Measurements from ENCODE around the gene DISC1. TPM values are rescaled to one million over a fixed set of nuclear protein-coding genes. Genes with fewer than 3 reads are reported as not detected.

Gene DISC1
- total RNA-seq, 1 experiment from 2014 or later, result 1.8 TPM

GRCh38 chr1:232047473-232047872, 420.9 kb downstream of the DISC1 start:
- no peaks in the 10 kb centered on the region for H3K4me1 ChIP-seq (ENCODE audit: control insufficient read depth in 1 of 2, insufficient read depth in 2 of 2, low read length in 2 of 2)
- no peaks in the 10 kb centered on the region for H3K36me3 ChIP-seq (ENCODE audit: control insufficient read depth in 1 of 2, insufficient read depth in 2 of 2, low read length in 2 of 2)
- no peak overlapping the region for H3K4me3 ChIP-seq (replicated peaks in 1 of 2; ENCODE audit: low read depth in 1 of 2, low read length in 2 of 2)
- no peak overlapping the region for H3K27ac ChIP-seq (ENCODE audit: low read depth, low read length)
- no peak overlapping the region for H2AFZ ChIP-seq (ENCODE audit: low read depth, low read length, poor library complexity, severe bottlenecking)
- no peak overlapping the region for H3K9ac ChIP-seq (ENCODE audit: low read length)
- no peak overlapping the region for H3K4me2 ChIP-seq (ENCODE audit: low read length)
- no peaks in the 10 kb centered on the region for H3K9me3 ChIP-seq (ENCODE audit: control insufficient read depth in 1 of 2, insufficient read depth in 1 of 2, low read depth in 1 of 2, low read length in 2 of 2)
- DNase-seq (ENCODE audit: low read depth, low spot score) (peak; percentile 13), ATAC-seq (peak; percentile 62)
- ChIA-PET CTCF (interaction anchor here (1.1 kb wide), 3 partner anchors 179 to 582 kb away, joined by 3 to 6 read pairs (median 3); partner anchors contain the start of gene SIPA1L2), RAD21 (ENCODE audit: low non-redundant PET in 1 of 2, low total read pairs in 2 of 2, uncharacterized antibody in 2 of 2, unreplicated experiment in 2 of 2) (no interaction called here), POLR2A (no interaction called here)
- peaks cover 12% of the 10 kb centered on the region for H3K27me3 ChIP-seq (ENCODE audit: insufficient read depth, low read length)
- no peaks in the 10 kb centered on the region for H3K9me2 ChIP-seq (ENCODE audit: insufficient read depth)
- TF ChIP-seq EZH2phosphoT487 (IDR thresholded peaks at IDR 0.05; ENCODE audit: borderline replicate concordance), result no peak
- TF ChIP-seq CTCF (IDR thresholded peaks at IDR 0.05 in 2 of 3, conservative IDR thresholded peaks at IDR 0.05 in 1 of 3; ENCODE audit: borderline replicate concordance in 1 of 3, insufficient read depth in 1 of 3, low read depth in 2 of 3, low read length in 2 of 3), result peak in 2 of 3 experiments; percentile 39 to 50; a peak in 4 of 6 replicates
- no peak for TF ChIP-seq ZNF274 (IDR thresholded peaks at IDR 0.05; ENCODE audit: low read depth, low read length)
- peak; percentile 48 for TF ChIP-seq RAD21 (IDR thresholded peaks at IDR 0.05; ENCODE audit: low read depth)
- intact Hi-C loops (cut with micrococcal nuclease), result loop anchor here (5.0 kb wide), 2 partner anchors 580 to 1105 kb away; no protein-coding TSS in a partner anchor
- no peaks in the 10 kb centered on the region for H4K20me1 ChIP-seq (ENCODE audit: insufficient read depth)
- no TSS peak for BruUV-seq (replicated peaks)
- H3K79me2 ChIP-seq (ENCODE audit: insufficient read depth, low read length), result no peaks in the 10 kb centered on the region

GRCh38 chr1:232048481-232048880, 421.9 kb downstream of the DISC1 start:
- Histone ChIP-seq H3K79me2 (ENCODE audit: insufficient read depth, low read length) (no peaks in the 10 kb centered on the region), H3K9me3 (ENCODE audit: control insufficient read depth in 1 of 2, insufficient read depth in 1 of 2, low read depth in 1 of 2, low read length in 2 of 2) (no peaks in the 10 kb centered on the region), H4K20me1 (ENCODE audit: insufficient read depth) (no peaks in the 10 kb centered on the region), H3K4me2 (ENCODE audit: low read length) (no peak overlapping the region), H3K27me3 (ENCODE audit: insufficient read depth, low read length) (peaks cover 12% of the 10 kb centered on the region), H2AFZ (ENCODE audit: low read depth, low read length, poor library complexity, severe bottlenecking) (no peak overlapping the region), H3K27ac (ENCODE audit: low read depth, low read length) (no peak overlapping the region), H3K4me3 (replicated peaks in 1 of 2; ENCODE audit: low read depth in 1 of 2, low read length in 2 of 2) (no peak overlapping the region), H3K36me3 (ENCODE audit: control insufficient read depth in 1 of 2, insufficient read depth in 2 of 2, low read length in 2 of 2) (no peaks in the 10 kb centered on the region), H3K9ac (ENCODE audit: low read length) (no peak overlapping the region), H3K9me2 (ENCODE audit: insufficient read depth) (no peaks in the 10 kb centered on the region), H3K4me1 (ENCODE audit: control insufficient read depth in 1 of 2, insufficient read depth in 2 of 2, low read length in 2 of 2) (no peaks in the 10 kb centered on the region)
- ChIA-PET CTCF (no interaction called here), RAD21 (ENCODE audit: low non-redundant PET in 1 of 2, low total read pairs in 2 of 2, uncharacterized antibody in 2 of 2, unreplicated experiment in 2 of 2) (no interaction called here), POLR2A (no interaction called here)
- no TSS peak for BruUV-seq (replicated peaks)
- intact Hi-C loops (cut with micrococcal nuclease), result loop anchor here (5.0 kb wide), 2 partner anchors 579 to 1106 kb away; no protein-coding TSS in a partner anchor
- ATAC-seq (no peak), DNase-seq (ENCODE audit: low read depth, low spot score) (no peak)
- TF ChIP-seq MAX (IDR thresholded peaks at IDR 0.05), result no peak
- no peak for TF ChIP-seq EZH2 (IDR thresholded peaks at IDR 0.05)
- no peak for TF ChIP-seq CTCF (IDR thresholded peaks at IDR 0.05 in 2 of 3, conservative IDR thresholded peaks at IDR 0.05 in 1 of 3; ENCODE audit: borderline replicate concordance in 1 of 3, insufficient read depth in 1 of 3, low read depth in 2 of 3, low read length in 2 of 3)
- TF ChIP-seq REST (IDR thresholded peaks at IDR 0.05; ENCODE audit: low read depth), result no peak
- TF ChIP-seq SP1 (IDR thresholded peaks at IDR 0.05; ENCODE audit: low read depth), result no peak
- TF ChIP-seq EZH2phosphoT487 (IDR thresholded peaks at IDR 0.05; ENCODE audit: borderline replicate concordance), result no peak
